Astrocyte (in vitro differentiated cells and primary cell): Measurements from ENCODE around the gene CD40LG.

ENCODE experiments used
- EZH2 ChIP-seq: IDR thresholded peaks from 2 replicates; pipeline ENCODE4 v1.6.1; 2012; ENCODE audit warnings: mild to moderate bottlenecking, low read length, inconsistent platforms; ENCODE audit not compliant: insufficient read depth
- TF ChIP-seq, protein P1 (sequence below): IDR thresholded peaks from 2 replicates; pipeline ENCODE4 v1.5.1; 2011; ENCODE audit warnings: low read depth, mild to moderate bottlenecking, inconsistent platforms, low read length, moderate library complexity; ENCODE audit not compliant: insufficient read depth

DNA sequence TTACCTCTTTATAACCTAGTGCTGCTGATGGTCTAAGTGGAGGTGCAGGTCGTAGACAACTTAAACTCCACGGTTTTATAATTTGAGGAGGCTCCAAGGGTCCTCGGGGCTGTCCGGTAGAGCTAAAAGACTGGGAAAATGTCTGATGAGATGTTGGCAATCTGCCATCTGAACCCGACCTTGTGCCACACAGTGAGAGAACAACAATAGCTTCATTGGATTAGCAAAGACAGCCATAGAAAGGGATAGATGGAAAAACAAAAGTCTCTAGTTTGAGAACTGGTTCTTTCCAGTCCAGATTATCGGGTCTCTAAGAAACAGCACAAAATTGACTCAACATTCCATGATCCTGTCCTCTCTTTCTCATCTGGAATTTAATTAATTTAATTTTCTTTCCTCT is 31.6 kb downstream of the CD40LG start:
- TF ChIP-seq, protein P1, sequence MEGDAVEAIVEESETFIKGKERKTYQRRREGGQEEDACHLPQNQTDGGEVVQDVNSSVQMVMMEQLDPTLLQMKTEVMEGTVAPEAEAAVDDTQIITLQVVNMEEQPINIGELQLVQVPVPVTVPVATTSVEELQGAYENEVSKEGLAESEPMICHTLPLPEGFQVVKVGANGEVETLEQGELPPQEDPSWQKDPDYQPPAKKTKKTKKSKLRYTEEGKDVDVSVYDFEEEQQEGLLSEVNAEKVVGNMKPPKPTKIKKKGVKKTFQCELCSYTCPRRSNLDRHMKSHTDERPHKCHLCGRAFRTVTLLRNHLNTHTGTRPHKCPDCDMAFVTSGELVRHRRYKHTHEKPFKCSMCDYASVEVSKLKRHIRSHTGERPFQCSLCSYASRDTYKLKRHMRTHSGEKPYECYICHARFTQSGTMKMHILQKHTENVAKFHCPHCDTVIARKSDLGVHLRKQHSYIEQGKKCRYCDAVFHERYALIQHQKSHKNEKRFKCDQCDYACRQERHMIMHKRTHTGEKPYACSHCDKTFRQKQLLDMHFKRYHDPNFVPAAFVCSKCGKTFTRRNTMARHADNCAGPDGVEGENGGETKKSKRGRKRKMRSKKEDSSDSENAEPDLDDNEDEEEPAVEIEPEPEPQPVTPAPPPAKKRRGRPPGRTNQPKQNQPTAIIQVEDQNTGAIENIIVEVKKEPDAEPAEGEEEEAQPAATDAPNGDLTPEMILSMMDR = no peak
- TF ChIP-seq EZH2 = no peak
